H9 (cell line): Measurements from ENCODE around the gene PDXP. TPM values are rescaled to one million over a fixed set of nuclear protein-coding genes. Genes with fewer than 3 reads are reported as not detected.

Source experiments
- DNase-seq: peaks from one replicate; pipeline ENCODE4 v3.0.0-alpha.2; 2017
- H2AFZ ChIP-seq: one replicate; pipeline ENCODE4 v1.6.1; 2013; ENCODE audit warnings: mild to moderate bottlenecking, low read length, control low read depth, moderate library complexity
- H2AK5ac ChIP-seq: 2 replicates; pipeline ENCODE4 v1.6.1; 2013; ENCODE audit warnings: low read length, control low read depth, mixed read lengths; ENCODE audit not compliant: insufficient read length
- H2BK120ac ChIP-seq: one replicate; pipeline ENCODE4 v1.6.1; 2013; ENCODE audit warnings: low read depth, mild to moderate bottlenecking, low read length, control low read depth, inconsistent platforms; ENCODE audit not compliant: poor library complexity, severe bottlenecking
- H2BK12ac ChIP-seq: 2 replicates; pipeline ENCODE4 v1.6.1; 2013; ENCODE audit warnings: low read length, control low read depth, mixed read lengths, low read depth; ENCODE audit not compliant: insufficient read length
- H2BK15ac ChIP-seq: 2 replicates; pipeline ENCODE4 v1.6.1; 2013; ENCODE audit warnings: low read depth, low read length, control low read depth
- H2BK20ac ChIP-seq: one replicate; pipeline ENCODE4 v1.6.1; 2013; ENCODE audit warnings: low read depth, mild to moderate bottlenecking, low read length, control low read depth, inconsistent platforms; ENCODE audit not compliant: poor library complexity, severe bottlenecking
- H2BK5ac ChIP-seq: 2 replicates; pipeline ENCODE4 v1.6.1; 2013; ENCODE audit warnings: low read length, control low read depth, mixed read lengths; ENCODE audit not compliant: insufficient read length
- H3K14ac ChIP-seq: 2 replicates; pipeline ENCODE4 v1.6.1; 2013; ENCODE audit warnings: low read length, control low read depth; ENCODE audit not compliant: insufficient read depth
- H3K18ac ChIP-seq: 2 replicates; pipeline ENCODE4 v1.6.1; 2013; ENCODE audit warnings: low read depth, mild to moderate bottlenecking, mixed read lengths, low read length, control low read depth; ENCODE audit not compliant: insufficient read length
- H3K23ac ChIP-seq: 2 replicates; pipeline ENCODE4 v1.6.1; 2013; ENCODE audit warnings: low read length, control low read depth, mixed read lengths, low read depth; ENCODE audit not compliant: insufficient read length
- H3K23me2 ChIP-seq: 2 replicates; pipeline ENCODE4 v1.6.1; 2013; ENCODE audit warnings: low read depth, mild to moderate bottlenecking, mixed read lengths, low read length, control low read depth; ENCODE audit not compliant: insufficient read length, poor library complexity, severe bottlenecking
- H3K27ac ChIP-seq: 2 replicates; pipeline ENCODE4 v1.5.1; 2013; ENCODE audit warnings: low read length, control low read depth, mixed read lengths, low read depth; ENCODE audit not compliant: insufficient read length
- H3K27me3 ChIP-seq: 2 replicates; pipeline ENCODE4 v1.6.1; 2013; ENCODE audit warnings: low read length, control low read depth, inconsistent platforms; ENCODE audit not compliant: insufficient read depth
- H3K4ac ChIP-seq: 2 replicates; pipeline ENCODE4 v1.6.1; 2013; ENCODE audit warnings: low read depth, mild to moderate bottlenecking, control low read depth, inconsistent platforms, low read length, moderate library complexity
- H3K4me1 ChIP-seq: 2 replicates; pipeline ENCODE4 v1.6.1; 2013; ENCODE audit warnings: low read length, control low read depth, inconsistent platforms; ENCODE audit not compliant: insufficient read depth
- H3K4me2 ChIP-seq: 2 replicates; pipeline ENCODE4 v1.6.1; 2013; ENCODE audit warnings: low read length, control low read depth, mixed read lengths; ENCODE audit not compliant: insufficient read length, insufficient read depth
- H3K56ac ChIP-seq: 2 replicates; pipeline ENCODE4 v1.6.1; 2013; ENCODE audit warnings: low read depth, mild to moderate bottlenecking, mixed read lengths, low read length, control low read depth; ENCODE audit not compliant: insufficient read length
- H3K79me1 ChIP-seq: 2 replicates; pipeline ENCODE4 v1.6.1; 2013; ENCODE audit warnings: low read depth, mild to moderate bottlenecking, moderate library complexity, low read length, control low read depth, inconsistent platforms; ENCODE audit not compliant: insufficient read depth, poor library complexity, severe bottlenecking
- H3K79me2 ChIP-seq: 2 replicates; pipeline ENCODE4 v1.6.1; 2013; ENCODE audit warnings: low read length, control low read depth, inconsistent platforms; ENCODE audit not compliant: insufficient read depth
- H3K9ac ChIP-seq: 2 replicates; pipeline ENCODE4 v1.6.1; 2013; ENCODE audit warnings: low read length, control low read depth, mixed read lengths; ENCODE audit not compliant: insufficient read length; ENCODE audit errors: extremely low read depth
- H3K9me3 ChIP-seq: one replicate; pipeline ENCODE4 v1.6.1; 2013; ENCODE audit warnings: low read depth, low read length, inconsistent platforms; ENCODE audit not compliant: control insufficient read depth
- H3T11ph ChIP-seq: one replicate; pipeline ENCODE4 v1.6.1; 2013; ENCODE audit warnings: mild to moderate bottlenecking, low read length, control low read depth, inconsistent platforms
- H4K20me1 ChIP-seq: one replicate; pipeline ENCODE4 v1.6.1; 2013; ENCODE audit not compliant: control insufficient read depth, insufficient read length, insufficient read depth
- H4K5ac ChIP-seq: 2 replicates; pipeline ENCODE4 v1.6.1; 2013; ENCODE audit warnings: low read depth, mild to moderate bottlenecking, mixed read lengths, low read length, control low read depth; ENCODE audit not compliant: insufficient read length
- H4K8ac ChIP-seq: replicated peaks from 2 replicates; pipeline ENCODE4 v1.6.1; 2013; ENCODE audit warnings: low read length, control low read depth, mixed read lengths, low read depth; ENCODE audit not compliant: insufficient read length
- H4K91ac ChIP-seq: 2 replicates; pipeline ENCODE4 v1.6.1; 2013; ENCODE audit warnings: low read depth, mild to moderate bottlenecking, moderate library complexity, mixed read lengths, low read length, control low read depth; ENCODE audit not compliant: insufficient read length
- H3K27ac Mint-ChIP-seq, 3 experiments: 2 replicates in 2 of 3; 3 replicates in 1 of 3; pipeline ENCODE4 v1.8.0; 2020 to 2021; ENCODE audit warnings: mixed read lengths in 3 of 3, mild to moderate bottlenecking in 1 of 3, moderate library complexity in 1 of 3
- H3K27me3 Mint-ChIP-seq: 2 replicates; pipeline ENCODE4 v1.8.0; 2021; ENCODE audit warnings: low read depth, mild to moderate bottlenecking, moderate library complexity, mixed read lengths
- H3K36me3 Mint-ChIP-seq, 3 experiments: 2 replicates in 2 of 3; 3 replicates in 1 of 3; pipeline ENCODE4 v1.8.0; 2020 to 2021; ENCODE audit warnings: low read depth in 3 of 3, mixed read lengths in 3 of 3; ENCODE audit not compliant: insufficient read depth in 1 of 3
- H3K4me1 Mint-ChIP-seq, 2 experiments: 2 replicates each; pipeline ENCODE4 v1.8.0; 2020; ENCODE audit warnings: mixed read lengths in 2 of 2
- H3K4me3 Mint-ChIP-seq, 2 experiments: 2 replicates in 1 of 2; 3 replicates in 1 of 2; pipeline ENCODE4 v1.8.0; 2020 to 2021; ENCODE audit warnings: mild to moderate bottlenecking in 2 of 2, mixed read lengths in 2 of 2, moderate library complexity in 1 of 2
- H3K9me3 Mint-ChIP-seq, 2 experiments: 2 replicates in 1 of 2; 3 replicates in 1 of 2; pipeline ENCODE4 v1.8.0; 2020; ENCODE audit warnings: mild to moderate bottlenecking in 2 of 2, mixed read lengths in 2 of 2, moderate library complexity in 1 of 2
- WGBS: extraction: QIAGEN DNeasy Blood & Tissue Kit; methylation state at CpG from one replicate; pipeline ENCODE4 v1.1.7; 2013; ENCODE audit warnings: missing lambda C conversion rate, low lambda C conversion rate, mixed read lengths; ENCODE audit not compliant: insufficient read length; ENCODE audit errors: extremely low coverage; 5-methylcytosine and 5-hydroxymethylcytosine counted together
- total RNA-seq: library from RNA; stranded (reverse); gene quantifications from 2 replicates; pipeline ENCODE4 v1.2.1, GENCODE V29; 2021
- TF ChIP-seq, protein P1 (sequence below): fragments of 200-600 bp; sonication (generic); conservative IDR thresholded peaks from 3 replicates; pipeline ENCODE4 v1.8.0; 2021; ENCODE audit warnings: antibody characterized with exemption, mild to moderate bottlenecking

The PDXP gene
- total RNA-seq, 1 experiment from 2014 or later: 41.0 TPM

GRCh38 chr22:37633625-37634416 is 24.7 kb upstream of the PDXP start:
- Histone ChIP-seq H2BK5ac (no peak overlapping the region), H4K91ac (no peak overlapping the region), H4K8ac (no peak overlapping the region), H3K27ac (no peak overlapping the region), H4K5ac (no peak overlapping the region), H2AFZ (no peak overlapping the region), H3K9ac (no peak overlapping the region), H3K4ac (no peak overlapping the region), H3K18ac (peak overlapping the region; percentile 12), H2BK20ac (no peak overlapping the region), H2BK120ac (no peak overlapping the region), H3K27me3 (no peaks in the 10 kb centered on the region), H3K56ac (no peak overlapping the region), H3K23ac (no peak overlapping the region), H3T11ph (no peak overlapping the region), H3K4me2 (peak overlapping the region; percentile 2), H2AK5ac (no peak overlapping the region), H3K4me1 (peaks cover 5% of the 10 kb centered on the region; the same call in 1 of the 2 replicates), H2BK12ac (no peak overlapping the region), H3K23me2 (peaks cover under 1% of the 10 kb centered on the region), H4K20me1 (no peaks in the 10 kb centered on the region), H2BK15ac (no peak overlapping the region; the same call in 1 of the 2 replicates), H3K9me3 (no peaks in the 10 kb centered on the region), H3K14ac (peak overlapping the region; percentile 37; the same call in 1 of the 2 replicates), H3K79me1 (no peaks in the 10 kb centered on the region), H3K79me2 (no peaks in the 10 kb centered on the region)
- no CpG with 5 or more reads among the region's 24 CpGs for WGBS
- H3K4me3 Mint-ChIP-seq: peak overlapping the region in 1 of 2 experiments; percentile 29; a peak in 2 of 5 replicates
- peak overlapping the region in 2 of 3 experiments; percentile 88 to 92; a peak in 5 of 7 replicates for H3K27ac Mint-ChIP-seq
- H3K36me3 Mint-ChIP-seq: peaks cover 0 to 12% (median 11%) of the 10 kb centered on the region in 3 experiments; a peak in 5 of 7 replicates
- peak; percentile 86 for DNase-seq
- no peaks in the 10 kb centered on the region for H3K9me3 Mint-ChIP-seq
- peaks cover 29 to 34% of the 10 kb centered on the region in 2 experiments for H3K4me1 Mint-ChIP-seq
- TF ChIP-seq, protein P1, sequence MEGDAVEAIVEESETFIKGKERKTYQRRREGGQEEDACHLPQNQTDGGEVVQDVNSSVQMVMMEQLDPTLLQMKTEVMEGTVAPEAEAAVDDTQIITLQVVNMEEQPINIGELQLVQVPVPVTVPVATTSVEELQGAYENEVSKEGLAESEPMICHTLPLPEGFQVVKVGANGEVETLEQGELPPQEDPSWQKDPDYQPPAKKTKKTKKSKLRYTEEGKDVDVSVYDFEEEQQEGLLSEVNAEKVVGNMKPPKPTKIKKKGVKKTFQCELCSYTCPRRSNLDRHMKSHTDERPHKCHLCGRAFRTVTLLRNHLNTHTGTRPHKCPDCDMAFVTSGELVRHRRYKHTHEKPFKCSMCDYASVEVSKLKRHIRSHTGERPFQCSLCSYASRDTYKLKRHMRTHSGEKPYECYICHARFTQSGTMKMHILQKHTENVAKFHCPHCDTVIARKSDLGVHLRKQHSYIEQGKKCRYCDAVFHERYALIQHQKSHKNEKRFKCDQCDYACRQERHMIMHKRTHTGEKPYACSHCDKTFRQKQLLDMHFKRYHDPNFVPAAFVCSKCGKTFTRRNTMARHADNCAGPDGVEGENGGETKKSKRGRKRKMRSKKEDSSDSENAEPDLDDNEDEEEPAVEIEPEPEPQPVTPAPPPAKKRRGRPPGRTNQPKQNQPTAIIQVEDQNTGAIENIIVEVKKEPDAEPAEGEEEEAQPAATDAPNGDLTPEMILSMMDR: no peak; the same call in 2 of the 3 replicates
- H3K27me3 Mint-ChIP-seq: no peaks in the 10 kb centered on the region; the same call in 1 of the 2 replicates
